ENCODE results near the gene TOPBP1. TPM values are rescaled to one million over a fixed set of nuclear protein-coding genes. Genes with fewer than 3 reads are reported as not detected.
A peak's percentile ranks its signal among the peaks of the same experiment; 100 is the strongest.

Gene TOPBP1
- total and polyA plus RNA-seq, 2 experiments from 2014 or later = 20.5 to 23.4 TPM

DNA sequence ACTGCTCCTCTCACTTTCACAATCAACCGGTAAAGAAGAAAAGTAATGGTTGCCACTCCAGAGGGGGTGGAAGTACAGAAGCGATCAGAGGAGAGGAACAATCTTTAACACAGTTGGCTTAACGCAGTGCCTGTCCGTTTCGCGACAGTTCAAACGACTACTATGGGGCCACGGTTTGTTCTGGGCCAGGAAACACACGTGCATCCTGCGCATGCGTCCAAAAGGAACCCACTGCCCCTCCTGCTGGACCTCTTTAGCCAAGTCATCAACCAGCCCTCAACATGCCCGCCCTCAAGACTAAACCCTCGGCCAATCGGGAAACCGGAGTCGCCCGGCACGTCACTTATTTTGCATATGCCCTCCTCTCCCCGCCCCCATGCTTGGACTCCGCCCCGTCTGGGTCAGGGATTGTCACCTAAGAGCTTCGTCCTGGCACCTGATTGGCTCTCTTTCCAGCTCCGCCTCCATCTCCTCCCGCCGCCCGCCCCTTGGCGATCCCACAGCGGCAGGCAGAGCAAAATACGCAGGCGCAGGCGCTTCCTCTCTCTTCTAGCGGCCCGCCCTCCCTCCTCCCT is 88.6 kb downstream of the TOPBP1 start:
- Histone ChIP-seq H3K9me3 (ENCODE audit: low read depth) (no peaks in the 10 kb centered on the region), H3K4me3 (peak overlapping the region; percentile 67), H3K36me3 (peaks cover 10% of the 10 kb centered on the region), H3K27ac (peak overlapping the region; percentile 99), H3K4me1 (ENCODE audit: low read depth) (peaks cover 15% of the 10 kb centered on the region), H3K27me3 (no peaks in the 10 kb centered on the region)
- TF ChIP-seq CTCF (IDR thresholded peaks at IDR 0.05; ENCODE audit: low read depth, low read length) = peak; percentile 13
- DNase-seq (ENCODE audit: low read depth in 1 of 2, low spot score in 1 of 2) = peak; percentile 100

- H3K4me1 ChIP-seq (ENCODE audit: low read depth) = peaks cover 15% of the 10 kb centered on the region
- H3K36me3 ChIP-seq = peaks cover 4% of the 10 kb centered on the region
- H3K4me3 ChIP-seq = peak overlapping the region; percentile 12
- TF ChIP-seq CTCF (IDR thresholded peaks at IDR 0.05; ENCODE audit: low read depth, low read length) = no peak
- H3K27ac ChIP-seq = peak overlapping the region; percentile 93
- H3K27me3 ChIP-seq = no peaks in the 10 kb centered on the region
- H3K9me3 ChIP-seq (ENCODE audit: low read depth) = no peaks in the 10 kb centered on the region
- DNase-seq (ENCODE audit: low read depth in 1 of 2, low spot score in 1 of 2) = peak in 1 of 2 donors; percentile 58
These were observed 89.3 kb downstream of the TOPBP1 start for GRCh38 chr3:133572158-133573053.

DNA sequence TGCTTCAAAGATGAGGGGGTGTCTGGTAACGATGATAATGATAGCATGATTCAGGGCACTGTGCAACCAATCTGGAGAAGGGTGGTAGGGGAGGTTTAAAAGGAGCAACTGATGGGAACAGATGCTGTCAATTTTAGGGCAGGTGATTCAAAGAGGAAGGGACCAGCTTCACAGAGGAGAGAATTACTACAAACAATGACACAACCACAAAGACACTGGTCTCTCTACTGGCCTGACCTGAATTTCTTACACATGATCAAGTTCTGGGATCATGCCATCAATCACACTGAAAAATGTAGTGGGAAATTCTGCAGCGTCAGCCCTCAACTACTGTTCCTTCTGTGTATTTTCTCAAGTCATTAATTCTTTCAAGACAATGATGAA is 90.8 kb downstream of the TOPBP1 start:
- no peak for DNase-seq (ENCODE audit: low read depth in 1 of 2, low spot score in 1 of 2)
- no peak for TF ChIP-seq CTCF (IDR thresholded peaks at IDR 0.05; ENCODE audit: low read depth, low read length)
- H3K27me3 ChIP-seq = no peaks in the 10 kb centered on the region
- no peaks in the 10 kb centered on the region for H3K36me3 ChIP-seq
- no peak overlapping the region for H3K4me3 ChIP-seq
- H3K27ac ChIP-seq = no peak overlapping the region
- peaks cover 9% of the 10 kb centered on the region for H3K4me1 ChIP-seq (ENCODE audit: low read depth)
- no peaks in the 10 kb centered on the region for H3K9me3 ChIP-seq (ENCODE audit: low read depth)

GRCh38 chr3:133570139-133570936 is 91.4 kb downstream of the TOPBP1 start:
- Histone ChIP-seq H3K36me3 (no peaks in the 10 kb centered on the region), H3K4me3 (no peak overlapping the region), H3K4me1 (ENCODE audit: low read depth) (peaks cover 3% of the 10 kb centered on the region), H3K27ac (peak overlapping the region; percentile 68), H3K27me3 (no peaks in the 10 kb centered on the region), H3K9me3 (ENCODE audit: low read depth) (no peaks in the 10 kb centered on the region)
- TF ChIP-seq CTCF (IDR thresholded peaks at IDR 0.05; ENCODE audit: low read depth, low read length) = no peak
- peak; percentile 38 to 88 for DNase-seq (ENCODE audit: low read depth in 1 of 2, low spot score in 1 of 2)

- no peaks in the 10 kb centered on the region for H3K9me3 ChIP-seq (ENCODE audit: low read depth)
- peak overlapping the region; percentile 71 for H3K27ac ChIP-seq
- no peak for TF ChIP-seq CTCF (IDR thresholded peaks at IDR 0.05; ENCODE audit: low read depth, low read length)
- peaks cover 2% of the 10 kb centered on the region for H3K4me1 ChIP-seq (ENCODE audit: low read depth)
- no peak overlapping the region for H3K4me3 ChIP-seq
- no peaks in the 10 kb centered on the region for H3K36me3 ChIP-seq
- DNase-seq (ENCODE audit: low read depth in 1 of 2, low spot score in 1 of 2) = peak; percentile 33 to 63
- H3K27me3 ChIP-seq = no peaks in the 10 kb centered on the region
These were observed 93.3 kb downstream of the TOPBP1 start for GRCh38 chr3:133568294-133569014.
